Sigmoid colon (tissue), 7 donors: ENCODE measurements around the gene MOV10L1. TPM values are rescaled to one million over a fixed set of nuclear protein-coding genes. Genes with fewer than 3 reads are reported as not detected.
"Not testable (repeated sequence)": the region's sequence is repeated elsewhere in the genome, so short reads cannot be mapped to it uniquely, and the experiment has no call there.

Experiments
- DNase-seq: peaks from one replicate; pipeline ENCODE4 v3.0.0-alpha.2; 2019
- H3K27ac ChIP-seq, 4 donors: fragments of 200-600 bp; sonication (generic); one replicate each; pipeline ENCODE4 v1.5.1; 2016 to 2019; ENCODE audit warnings: mild to moderate bottlenecking in 1 of 4
- H3K27me3 ChIP-seq, 3 donors: fragments of 200-600 bp; sonication (generic); one replicate each; pipeline ENCODE4 v1.5.1; 2019; ENCODE audit warnings: mild to moderate bottlenecking in 1 of 3
- H3K36me3 ChIP-seq, 4 donors: fragments of 200-600 bp; sonication (generic); one replicate each; pipeline ENCODE4 v1.5.1; 2016 to 2019
- H3K4me1 ChIP-seq, 4 donors: fragments of 200-600 bp; sonication (generic); one replicate each; pipeline ENCODE4 v1.5.1; 2017 to 2019
- H3K4me3 ChIP-seq, 4 donors: fragments of 200-600 bp; sonication (generic); one replicate each; pipeline ENCODE4 v1.5.1; 2017 to 2019; ENCODE audit warnings: mild to moderate bottlenecking in 2 of 4, moderate library complexity in 1 of 4
- H3K9me3 ChIP-seq, 4 donors: fragments of 200-600 bp in 3 of 4; sonication (generic) in 3 of 4; one replicate each; pipeline versions ENCODE4 v1.5.1 to v1.6.1; 2013 to 2019
- CTCF ChIP-seq, 4 experiments: fragments of 450-650 bp in 3 of 4; fragments of 200-600 bp in 1 of 4; IDR thresholded peaks; one replicate each; pipeline ENCODE4 v1.5.1; 2016 to 2019; ENCODE audit warnings: antibody characterized with exemption in 4 of 4, mild to moderate bottlenecking in 3 of 4, moderate library complexity in 2 of 4
- EP300 ChIP-seq, 4 donors: sonication (generic); formaldehyde crosslinking; IDR thresholded peaks; one replicate each; pipeline ENCODE4 v1.6.1; 2017; ENCODE audit warnings: antibody characterized with exemption in 4 of 4
- POLR2A ChIP-seq, 2 donors: fragments of 450-650 bp; IDR thresholded peaks; one replicate each; pipeline ENCODE4 v1.6.1; 2016; ENCODE audit warnings: antibody characterized with exemption in 2 of 2, mild to moderate bottlenecking in 2 of 2, moderate library complexity in 2 of 2
- POLR2AphosphoS5 ChIP-seq, 4 donors: sonication (generic); formaldehyde crosslinking; IDR thresholded peaks; one replicate each; pipeline ENCODE4 v1.6.1; 2017; ENCODE audit warnings: antibody characterized with exemption in 4 of 4
- WGBS, 2 donors: extraction: QIAGEN DNeasy Blood & Tissue Kit; methylation state at CpG; one replicate each; pipeline ENCODE4 v1.1.7; 2013; 5-methylcytosine and 5-hydroxymethylcytosine counted together
- intact Hi-C: fragments of 100-400 bp; cut with DNase I; formaldehyde crosslinking; loops from one replicate; pipeline ENCODE4 v1.15.1; 2023
- polyA plus RNA-seq, 3 donors: library from polyadenylated mRNA; stranded (reverse); fragments of 200-250 nt; gene quantifications; one replicate each; pipeline ENCODE4 v1.2.3, GENCODE V29; 2013
- total RNA-seq, 4 donors: library from RNA; depleted of rRNA; stranded (reverse); fragments of >200 nt; gene quantifications; one replicate each; pipeline ENCODE4 v1.1.0, GENCODE V29; 2016
- donor health status: healthy with polysubstance abuse.
- donor health status: Bipolar disorder and iron deficiency.
- donor health status: healthy.

Gene MOV10L1
- total and polyA plus RNA-seq, 7 donors, result 0.47 to 5.6 (median 1.8) TPM; not detected in 2

GRCh38 chr22:50085211-50085972 is 4.4 kb upstream of the MOV10L1 start, which contains the start of gene MLC1:
MLC1 (minus strand) TSS chr22:50085426; CDS start chr22:50084902, 524 bp downstream.
- Histone ChIP-seq H3K4me3 (no peak within 1 kb of the TSS), H3K4me1 (no peaks in the 10 kb centered on the region), H3K36me3 (no peaks in the 10 kb centered on the region), H3K9me3 (peaks cover 0 to 4% (median 0%) of the 10 kb centered on the region in 4 donors), H3K27me3 (peaks cover 10 to 49% (median 24%) of the 10 kb centered on the region in 3 donors), H3K27ac (no peak within 1 kb of the TSS)
- no peak for TF ChIP-seq EP300 (IDR thresholded peaks at IDR 0.05)
- no peak for TF ChIP-seq POLR2A (IDR thresholded peaks at IDR 0.05)
- TF ChIP-seq CTCF (IDR thresholded peaks at IDR 0.05), result no peak
- no peak for TF ChIP-seq POLR2AphosphoS5 (IDR thresholded peaks at IDR 0.05)
- intact Hi-C loops, result no loop called here
- WGBS, 2 donors, result 30 to 60% methylated on average over 29 of the region's 29 CpGs
- no peak for DNase-seq

- no peak for DNase-seq
- no peaks in the 10 kb centered on the region for H3K36me3 ChIP-seq
- H3K27me3 ChIP-seq, result peaks cover 10 to 52% (median 31%) of the 10 kb centered on the region in 3 donors
- intact Hi-C loops, result no loop called here
- H3K4me1 ChIP-seq, result no peaks in the 10 kb centered on the region
- WGBS, 2 donors, result 67 to 71% methylated on average over 5 of the region's 5 CpGs
- no peak for TF ChIP-seq EP300 (IDR thresholded peaks at IDR 0.05)
- no peak for TF ChIP-seq CTCF (IDR thresholded peaks at IDR 0.05)
- TF ChIP-seq POLR2A (IDR thresholded peaks at IDR 0.05), result no peak
- no peak overlapping the region for H3K27ac ChIP-seq
- peaks cover 0 to 4% (median 0%) of the 10 kb centered on the region in 4 donors for H3K9me3 ChIP-seq
- H3K4me3 ChIP-seq, result no peak overlapping the region
Observed at GRCh38 chr22:50086526-50086925, 3.3 kb upstream of the MOV10L1 start.

- H3K27ac ChIP-seq, DNase-seq, H3K36me3 ChIP-seq, H3K9me3 ChIP-seq, H3K4me1 ChIP-seq, H3K4me3 ChIP-seq, intact Hi-C loops: not testable (repeated sequence)
- H3K27me3 ChIP-seq, result peaks cover 10 to 48% (median 31%) of the 10 kb centered on the region in 3 donors
- 91 to 93% methylated on average over 4 of the region's 4 CpGs for WGBS, 2 donors
Observed at GRCh38 chr22:50086975-50087374, 2.8 kb upstream of the MOV10L1 start.

GRCh38 chr22:50087646-50088045 is 2.2 kb upstream of the MOV10L1 start:
- no peak overlapping the region for H3K4me3 ChIP-seq
- peaks cover 0 to 4% (median 0%) of the 10 kb centered on the region in 4 donors for H3K9me3 ChIP-seq
- H3K4me1 ChIP-seq, result no peaks in the 10 kb centered on the region
- DNase-seq, result no peak
- H3K27me3 ChIP-seq, result peaks cover 10 to 43% (median 31%) of the 10 kb centered on the region in 3 donors
- H3K36me3 ChIP-seq, result no peaks in the 10 kb centered on the region
- intact Hi-C loops, result no loop called here
- H3K27ac ChIP-seq, result no peak overlapping the region
- TF ChIP-seq POLR2AphosphoS5 (IDR thresholded peaks at IDR 0.05) (no peak), EP300 (IDR thresholded peaks at IDR 0.05) (no peak), POLR2A (IDR thresholded peaks at IDR 0.05) (no peak), CTCF (IDR thresholded peaks at IDR 0.05) (no peak)
- 91 to 97% methylated on average over 12 of the region's 12 CpGs for WGBS, 2 donors

- Histone ChIP-seq H3K4me3 (no peak overlapping the region), H3K9me3 (peaks cover 0 to 4% (median 0%) of the 10 kb centered on the region in 4 donors), H3K4me1 (no peaks in the 10 kb centered on the region), H3K27me3 (peaks cover 10 to 43% (median 27%) of the 10 kb centered on the region in 3 donors), H3K27ac (no peak overlapping the region), H3K36me3 (no peaks in the 10 kb centered on the region)
- 93 to 96% methylated on average over 12 of the region's 12 CpGs for WGBS, 2 donors
- intact Hi-C loops, result no loop called here
- TF ChIP-seq POLR2AphosphoS5 (IDR thresholded peaks at IDR 0.05), result no peak
- TF ChIP-seq EP300 (IDR thresholded peaks at IDR 0.05), result no peak
- TF ChIP-seq CTCF (IDR thresholded peaks at IDR 0.05), result no peak
- TF ChIP-seq POLR2A (IDR thresholded peaks at IDR 0.05), result no peak
- no peak for DNase-seq
Observed at GRCh38 chr22:50088096-50088495, 1.7 kb upstream of the MOV10L1 start.
